GM19193 (cell line): ENCODE measurements around the gene CEP170.

Experiments used
- POLR2A ChIP-seq: IDR thresholded peaks from 4 replicates; pipeline ENCODE4 v1.6.1; 2011; ENCODE audit not compliant: insufficient read depth, insufficient read length; ENCODE audit errors: extremely low read depth

CEP170 gene

DNA sequence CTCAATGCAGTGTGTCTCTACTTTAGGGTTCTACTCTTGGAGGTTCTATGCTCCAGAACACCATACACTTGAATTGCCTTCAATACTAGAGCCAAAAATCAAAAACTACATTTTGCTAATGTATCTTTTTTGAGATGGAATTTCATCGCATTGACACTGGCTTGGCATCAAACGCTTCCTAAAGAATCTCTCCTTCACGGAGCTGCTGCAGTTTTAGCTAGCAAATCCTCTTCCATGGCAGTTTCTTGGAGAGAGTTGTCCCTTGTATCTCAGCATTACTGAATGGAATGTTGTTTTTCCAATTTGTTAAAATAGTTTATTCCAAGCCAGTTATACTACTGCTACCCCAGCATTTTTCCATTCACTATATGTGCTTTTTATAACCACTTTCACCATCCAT lies 18.4 kb upstream of the CEP170 start:
- no peak for TF ChIP-seq POLR2A

DNA sequence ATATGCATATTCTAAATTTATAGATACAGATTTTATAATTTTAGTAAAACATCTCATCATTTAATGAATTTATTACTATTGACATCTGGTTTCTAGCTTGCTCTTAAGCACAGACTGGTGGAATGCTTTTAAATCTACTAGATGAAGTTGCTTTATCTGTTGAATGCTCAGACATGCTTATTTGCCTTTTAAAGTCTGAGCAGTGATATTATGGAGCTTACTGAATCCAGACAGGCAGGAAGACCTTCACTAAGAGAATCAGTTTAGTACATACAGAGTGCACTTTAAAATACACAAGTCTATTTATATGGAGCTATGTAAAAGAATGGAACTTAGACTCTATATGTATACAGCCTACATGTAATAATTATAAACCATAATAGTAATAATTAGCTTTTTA lies 17.3 kb upstream of the CEP170 start:
- TF ChIP-seq POLR2A: no peak

DNA sequence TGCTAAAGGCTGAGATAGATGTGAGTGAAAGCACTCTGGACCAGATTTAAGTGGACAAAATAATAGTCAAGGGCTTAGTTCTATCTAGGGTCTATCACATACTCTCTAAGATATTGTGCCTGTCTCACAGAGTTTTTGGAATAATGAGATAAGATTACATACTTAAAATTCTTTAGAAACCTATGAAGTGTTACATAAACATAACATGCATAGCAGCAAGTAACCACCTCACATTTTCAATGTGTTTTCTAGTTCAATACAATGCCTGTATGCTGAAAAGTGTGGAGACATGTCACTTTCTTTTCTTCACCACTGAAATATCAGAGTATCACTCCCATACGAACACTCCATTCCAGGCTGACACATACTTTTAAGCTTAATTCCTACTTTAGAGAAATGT lies 16.9 kb upstream of the CEP170 start:
- no peak for TF ChIP-seq POLR2A

DNA sequence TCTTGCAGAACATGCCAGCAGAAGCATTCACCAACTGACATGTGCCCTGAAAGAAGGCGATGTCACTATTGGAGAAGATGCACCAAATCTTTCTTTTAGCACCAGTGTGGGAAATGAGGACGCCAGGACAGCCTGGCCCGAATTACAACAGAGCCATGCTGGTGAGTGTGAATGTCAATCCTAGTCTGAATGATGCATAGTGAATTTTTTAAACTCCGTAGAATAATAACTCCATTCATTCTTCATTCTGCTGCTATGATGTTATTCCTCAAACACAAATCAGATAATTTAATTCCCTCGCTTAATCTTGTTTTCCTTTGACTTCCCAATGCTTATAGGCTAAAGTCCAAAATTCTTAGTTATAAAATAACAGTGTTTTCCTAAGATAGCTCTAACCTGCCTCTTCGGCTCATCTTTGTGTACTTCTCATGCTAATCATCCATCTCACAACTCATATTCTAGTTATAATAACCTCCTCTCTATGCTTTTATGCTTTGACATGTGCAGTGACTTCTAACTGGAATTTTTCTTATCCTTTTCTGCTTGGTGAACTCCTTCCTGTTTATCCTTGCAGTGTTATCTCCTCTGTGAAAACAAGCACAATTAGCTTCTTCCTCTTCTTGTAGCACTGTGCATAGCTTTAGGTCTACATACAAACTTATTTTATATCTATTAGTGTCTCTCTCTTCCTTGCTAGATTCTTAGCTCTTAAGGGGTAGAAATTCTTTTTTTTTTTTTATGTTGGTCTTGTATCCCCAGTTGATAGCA lies 15.2 kb upstream of the CEP170 start:
- TF ChIP-seq POLR2A: no peak

DNA sequence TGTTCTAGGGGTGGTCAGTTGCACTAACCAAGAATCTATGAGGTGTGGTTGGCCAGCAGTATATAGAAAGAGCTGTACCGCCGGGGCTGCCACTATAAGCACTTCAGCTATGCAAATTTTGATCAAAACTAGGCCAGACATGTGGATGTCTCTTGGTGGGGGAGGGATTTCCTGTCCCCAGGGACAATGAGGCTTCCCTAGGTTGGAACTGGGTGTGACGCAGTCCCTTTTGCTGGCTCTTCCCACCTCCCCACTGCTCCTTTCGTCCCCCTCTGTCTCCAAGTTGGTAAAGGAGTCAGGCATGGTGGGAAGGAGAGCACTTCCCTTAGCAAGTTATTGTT lies 14.3 kb upstream of the CEP170 start:
- no peak for TF ChIP-seq POLR2A

DNA sequence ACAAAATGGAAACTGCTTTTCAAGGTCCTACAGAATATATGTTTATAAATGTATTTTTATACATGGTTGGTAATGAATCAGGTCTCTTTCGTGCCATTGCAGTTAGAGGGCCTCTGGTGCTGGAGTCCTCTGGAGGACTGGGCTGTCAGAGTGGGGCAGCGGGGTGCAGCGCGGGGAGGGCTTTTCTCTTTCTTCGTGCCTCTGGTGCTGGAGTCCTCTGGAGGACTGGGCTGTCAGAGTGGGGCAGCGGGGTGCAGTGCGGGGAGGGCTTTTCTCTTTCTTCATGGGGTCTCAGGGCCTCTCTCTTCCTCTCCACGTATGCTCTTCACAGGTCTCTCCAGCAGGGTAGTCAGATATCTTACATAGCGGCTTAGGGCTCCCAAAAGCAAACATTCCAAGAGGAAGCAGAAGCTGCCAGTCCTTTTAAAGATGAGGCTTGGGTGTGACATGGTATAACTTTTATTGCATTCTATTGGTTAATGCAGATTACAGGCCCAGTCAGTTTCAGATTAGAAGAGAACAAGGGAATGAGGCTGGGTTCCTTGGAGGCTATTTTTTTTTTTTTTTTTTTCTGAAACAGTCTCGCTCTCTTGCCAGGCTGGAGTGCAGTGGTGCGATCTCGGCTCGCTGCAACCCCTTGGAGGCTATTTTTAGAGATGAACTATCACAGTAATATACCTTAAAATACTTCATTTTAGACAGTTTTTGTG lies 13.8 kb upstream of the CEP170 start:
- no peak for TF ChIP-seq POLR2A

DNA sequence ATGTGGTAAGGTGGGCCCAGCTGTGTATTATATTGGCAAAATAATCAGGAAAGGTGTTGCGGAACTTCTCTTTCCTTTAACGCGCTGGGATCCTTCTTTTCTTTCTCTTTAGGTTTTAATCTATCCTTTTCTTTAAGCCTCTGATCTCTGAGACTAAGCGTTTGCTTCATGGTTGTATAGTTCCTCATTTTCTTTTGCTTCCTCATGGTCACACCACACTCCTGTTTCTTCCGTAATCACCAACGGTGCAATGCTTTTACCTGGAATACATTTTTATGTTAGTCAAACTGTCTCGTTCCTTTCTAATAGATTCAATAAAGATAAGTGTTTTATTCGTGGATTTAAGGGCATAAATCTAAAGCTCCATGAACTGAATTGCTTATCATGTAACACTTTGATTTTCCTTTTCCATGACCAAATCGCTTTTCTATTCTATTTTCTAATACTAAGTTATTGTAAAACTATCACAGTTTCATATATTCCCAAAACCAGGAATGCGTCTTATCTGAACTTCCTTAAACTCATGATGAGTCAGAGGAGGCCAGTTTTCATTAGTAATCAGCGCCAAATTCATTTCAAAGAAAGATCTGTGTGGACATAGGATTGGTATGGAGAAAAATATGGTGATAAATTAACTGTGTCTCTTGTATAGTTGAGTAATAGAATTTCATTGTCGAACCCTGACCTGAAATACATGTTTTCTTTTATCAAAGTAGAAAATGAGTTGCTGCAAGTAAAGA lies 13.0 kb upstream of the CEP170 start:
- TF ChIP-seq POLR2A: no peak

DNA sequence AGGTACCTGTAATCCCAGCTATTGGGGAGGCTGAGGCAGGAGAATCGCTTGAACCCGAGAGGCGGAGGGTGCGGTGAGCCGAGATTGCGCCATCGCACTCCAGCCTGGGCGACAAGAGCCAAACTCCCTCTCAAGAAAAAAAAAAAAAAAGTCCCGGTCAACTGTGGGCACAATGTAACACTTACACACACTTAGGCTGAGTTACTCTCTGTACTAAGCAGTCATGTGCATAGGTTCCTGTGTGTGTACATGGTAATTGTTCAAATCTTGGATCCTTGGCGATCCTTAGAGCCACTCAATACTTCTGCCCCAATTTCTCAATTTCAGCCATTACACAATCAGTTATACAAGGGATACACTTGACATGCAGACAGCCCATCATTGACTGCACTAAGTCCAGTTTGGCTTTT lies 12.4 kb upstream of the CEP170 start:
- TF ChIP-seq POLR2A: no peak

DNA sequence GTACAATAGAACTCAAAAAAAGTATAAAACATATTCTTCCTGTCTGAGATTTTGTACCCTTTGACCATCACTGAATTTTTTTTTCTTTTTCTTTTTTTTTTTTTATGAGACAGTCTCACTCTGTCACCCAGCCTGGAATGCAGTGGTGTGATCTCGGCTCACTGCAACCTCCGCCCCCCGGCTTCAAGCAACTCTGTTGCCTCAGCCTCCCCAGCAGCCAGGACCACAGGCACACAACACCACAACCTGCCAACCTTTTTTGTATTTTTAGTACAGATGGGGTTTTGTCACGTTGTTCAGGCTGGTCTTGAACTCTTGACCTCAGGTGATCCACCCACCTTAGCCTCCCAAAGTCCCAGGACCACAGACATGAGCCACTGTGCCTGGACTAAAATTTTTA lies 11.2 kb upstream of the CEP170 start:
- TF ChIP-seq POLR2A: no peak

DNA sequence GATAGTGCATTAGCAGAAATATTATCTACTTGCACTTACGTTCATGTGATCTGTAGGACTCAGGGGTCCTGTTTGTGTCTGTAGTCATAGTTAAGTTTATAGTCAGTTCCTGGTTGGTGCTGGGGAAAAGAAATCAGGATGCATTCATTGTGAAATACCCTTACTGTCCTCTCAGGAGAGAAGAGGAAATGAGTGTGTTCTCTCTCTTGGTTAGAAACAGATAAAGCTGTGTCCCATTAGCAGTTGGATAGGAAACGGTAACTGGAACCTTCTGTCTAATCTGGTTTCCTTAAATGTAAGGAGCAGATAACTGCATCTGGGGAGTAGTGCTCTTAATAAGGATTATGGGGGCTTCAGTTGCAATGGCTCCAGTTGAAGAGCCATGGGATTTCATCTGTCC lies 9.6 kb upstream of the CEP170 start:
- no peak for TF ChIP-seq POLR2A

DNA sequence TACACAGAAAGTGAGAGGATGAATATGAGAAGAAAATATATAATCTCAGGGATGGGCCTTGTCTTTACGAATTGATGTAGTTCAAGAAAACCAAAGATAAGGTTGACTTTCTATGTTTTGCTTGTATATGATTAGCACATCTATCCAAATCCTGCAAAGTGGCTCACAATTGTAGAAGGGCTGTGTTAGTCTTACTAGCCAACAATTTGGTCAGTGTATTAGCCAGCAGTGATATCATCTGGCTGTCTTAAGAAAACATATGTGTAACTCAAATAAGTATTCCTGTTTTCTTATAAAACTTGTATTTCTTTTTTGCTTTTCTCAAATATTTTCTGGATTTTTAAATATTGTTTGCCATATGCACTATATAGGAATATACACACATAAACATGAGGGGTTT lies 6.3 kb upstream of the CEP170 start:
- no peak for TF ChIP-seq POLR2A

DNA sequence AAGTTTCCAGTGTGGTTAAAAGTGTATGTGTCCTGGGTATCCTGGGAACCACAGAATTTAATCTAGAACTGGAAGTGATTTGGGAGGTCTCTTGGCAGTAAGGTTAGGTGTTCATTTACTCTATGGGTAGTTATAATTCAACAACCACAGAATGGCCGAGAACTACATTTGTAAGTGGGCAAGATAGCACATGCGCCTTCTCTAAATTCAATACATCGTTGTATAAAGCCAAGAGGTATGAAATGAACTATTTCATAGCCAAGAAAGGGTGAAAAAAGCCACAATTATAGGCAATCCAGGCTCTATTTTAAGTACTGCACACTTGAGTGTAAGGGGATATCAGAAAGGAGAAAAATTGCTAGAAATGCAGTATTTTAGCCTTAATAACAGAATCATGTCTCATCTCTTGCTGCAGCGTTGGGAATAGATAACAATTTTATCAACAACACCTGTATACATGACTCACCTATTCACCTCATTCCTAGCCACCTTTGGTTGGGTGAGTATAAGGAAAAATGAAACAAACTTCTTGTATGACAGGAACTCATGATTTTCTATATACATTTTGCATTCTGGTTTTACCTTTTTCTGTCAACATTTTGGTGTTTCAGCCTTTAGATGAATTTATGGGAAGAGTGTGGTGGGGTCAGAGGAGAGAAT lies 5.3 kb upstream of the CEP170 start:
- no peak for TF ChIP-seq POLR2A

DNA sequence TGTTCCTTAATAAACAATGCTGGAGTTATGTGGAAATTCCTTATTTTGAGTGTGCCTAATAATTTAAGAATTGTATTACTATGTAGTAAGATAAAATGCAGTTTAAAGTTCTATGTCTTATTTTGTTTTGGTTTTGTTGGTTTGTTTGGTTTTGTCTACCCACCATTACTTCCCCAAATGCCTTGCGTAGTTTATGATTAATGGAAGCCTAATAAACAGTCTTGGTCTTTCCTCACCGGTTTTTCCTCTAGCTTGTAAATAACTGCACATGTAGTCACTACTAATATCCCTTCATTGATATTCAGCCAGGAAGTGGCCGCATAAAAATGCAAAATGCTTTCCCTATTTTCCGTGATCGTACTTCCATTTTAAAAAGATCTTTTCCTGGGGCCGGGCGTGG lies 3.6 kb upstream of the CEP170 start:
- TF ChIP-seq POLR2A: no peak

DNA sequence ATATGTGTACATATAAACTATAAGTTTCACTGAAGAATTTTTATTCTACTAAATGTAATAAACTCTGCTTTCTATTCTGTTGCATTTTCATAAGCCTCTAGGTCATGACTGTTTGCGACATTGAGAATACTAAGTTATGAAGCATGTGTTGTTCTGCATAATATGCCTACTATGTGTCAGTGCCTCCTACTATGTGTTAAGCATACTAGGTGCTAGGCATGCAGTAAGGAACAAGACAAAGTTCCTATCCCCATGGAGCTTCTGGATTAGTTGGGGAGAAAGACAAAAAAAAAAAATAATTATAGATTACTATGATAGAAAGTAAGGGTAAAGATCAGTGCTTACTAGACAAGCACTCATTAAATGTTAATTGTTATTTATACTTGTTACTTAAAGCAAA lies 2.1 kb upstream of the CEP170 start:
- TF ChIP-seq POLR2A: no peak

DNA sequence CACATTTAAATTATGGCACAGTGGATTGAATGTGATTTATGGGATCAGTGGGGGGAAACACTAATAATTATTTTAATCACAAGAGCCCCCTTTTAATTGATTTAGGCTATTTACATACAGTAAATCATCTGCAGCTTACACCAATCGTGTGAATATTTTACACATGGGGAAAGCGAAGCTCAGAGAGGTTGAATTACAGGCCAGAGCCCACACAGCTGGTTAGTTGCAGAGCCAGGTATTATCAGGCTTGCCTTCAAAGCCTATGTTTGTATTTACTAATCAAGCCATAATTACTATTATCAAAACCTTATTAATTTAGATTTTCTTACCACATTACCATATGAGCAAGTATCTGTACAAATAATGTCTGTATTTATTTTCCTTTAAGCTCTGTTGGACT lies 1.5 kb upstream of the CEP170 start:
- TF ChIP-seq POLR2A: no peak
